ENCODE measurements around the gene IMPA2. TPM values are rescaled to one million over a fixed set of nuclear protein-coding genes. Genes with fewer than 3 reads are reported as not detected.
"Not testable (repeated sequence)": the region's sequence is repeated elsewhere in the genome, so short reads cannot be mapped to it uniquely, and the experiment has no call there.

Gene IMPA2
- total RNA-seq, 1 experiment from 2014 or later, result 113 TPM

DNA sequence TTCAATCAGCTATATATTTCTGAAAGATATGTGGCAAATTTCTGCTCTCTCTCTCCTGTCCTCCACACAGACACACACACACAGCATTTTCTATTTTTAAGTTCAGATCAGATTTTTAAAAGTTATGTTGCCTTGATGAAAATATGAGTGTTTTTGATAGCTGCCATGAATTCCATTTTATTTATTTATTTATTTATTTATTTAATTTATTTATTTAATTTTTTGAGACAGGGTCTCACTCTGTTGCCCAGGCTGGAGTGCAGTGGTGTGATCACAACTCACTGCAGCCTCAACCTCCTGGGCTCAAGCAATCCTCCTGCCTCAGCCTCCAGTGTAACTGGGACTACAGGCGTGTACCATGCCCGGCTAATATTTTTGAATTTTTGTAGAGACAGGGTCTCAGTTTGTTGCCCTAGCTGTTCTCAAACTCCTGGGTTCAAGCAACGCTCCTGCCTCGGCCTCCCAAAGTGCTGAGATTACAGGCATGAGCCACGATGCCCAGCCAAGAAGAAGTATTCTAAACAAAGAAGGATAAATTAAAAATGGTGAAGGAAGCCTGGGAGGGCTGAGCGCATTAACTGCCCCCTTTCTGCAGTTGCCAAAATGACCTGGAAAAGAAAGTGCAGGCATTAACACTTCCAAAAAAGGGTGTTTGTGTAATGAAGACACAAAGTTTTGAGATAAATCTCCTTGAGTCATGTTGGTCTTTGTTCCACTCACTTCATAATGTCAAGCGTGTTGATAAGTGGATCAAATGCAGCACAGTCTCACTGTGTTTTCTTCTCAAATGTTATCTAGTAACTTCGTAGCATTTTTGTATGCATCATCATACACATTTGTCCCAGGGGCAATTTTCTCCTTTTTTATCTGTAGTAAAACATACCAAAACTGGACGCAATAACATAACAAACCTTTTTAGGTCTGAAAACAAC, 11.1 kb upstream of the IMPA2 start (continued):
- TF ChIP-seq, protein P1, sequence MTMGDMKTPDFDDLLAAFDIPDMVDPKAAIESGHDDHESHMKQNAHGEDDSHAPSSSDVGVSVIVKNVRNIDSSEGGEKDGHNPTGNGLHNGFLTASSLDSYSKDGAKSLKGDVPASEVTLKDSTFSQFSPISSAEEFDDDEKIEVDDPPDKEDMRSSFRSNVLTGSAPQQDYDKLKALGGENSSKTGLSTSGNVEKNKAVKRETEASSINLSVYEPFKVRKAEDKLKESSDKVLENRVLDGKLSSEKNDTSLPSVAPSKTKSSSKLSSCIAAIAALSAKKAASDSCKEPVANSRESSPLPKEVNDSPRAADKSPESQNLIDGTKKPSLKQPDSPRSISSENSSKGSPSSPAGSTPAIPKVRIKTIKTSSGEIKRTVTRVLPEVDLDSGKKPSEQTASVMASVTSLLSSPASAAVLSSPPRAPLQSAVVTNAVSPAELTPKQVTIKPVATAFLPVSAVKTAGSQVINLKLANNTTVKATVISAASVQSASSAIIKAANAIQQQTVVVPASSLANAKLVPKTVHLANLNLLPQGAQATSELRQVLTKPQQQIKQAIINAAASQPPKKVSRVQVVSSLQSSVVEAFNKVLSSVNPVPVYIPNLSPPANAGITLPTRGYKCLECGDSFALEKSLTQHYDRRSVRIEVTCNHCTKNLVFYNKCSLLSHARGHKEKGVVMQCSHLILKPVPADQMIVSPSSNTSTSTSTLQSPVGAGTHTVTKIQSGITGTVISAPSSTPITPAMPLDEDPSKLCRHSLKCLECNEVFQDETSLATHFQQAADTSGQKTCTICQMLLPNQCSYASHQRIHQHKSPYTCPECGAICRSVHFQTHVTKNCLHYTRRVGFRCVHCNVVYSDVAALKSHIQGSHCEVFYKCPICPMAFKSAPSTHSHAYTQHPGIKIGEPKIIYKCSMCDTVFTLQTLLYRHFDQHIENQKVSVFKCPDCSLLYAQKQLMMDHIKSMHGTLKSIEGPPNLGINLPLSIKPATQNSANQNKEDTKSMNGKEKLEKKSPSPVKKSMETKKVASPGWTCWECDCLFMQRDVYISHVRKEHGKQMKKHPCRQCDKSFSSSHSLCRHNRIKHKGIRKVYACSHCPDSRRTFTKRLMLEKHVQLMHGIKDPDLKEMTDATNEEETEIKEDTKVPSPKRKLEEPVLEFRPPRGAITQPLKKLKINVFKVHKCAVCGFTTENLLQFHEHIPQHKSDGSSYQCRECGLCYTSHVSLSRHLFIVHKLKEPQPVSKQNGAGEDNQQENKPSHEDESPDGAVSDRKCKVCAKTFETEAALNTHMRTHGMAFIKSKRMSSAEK (CRISPR knock-in tag; IDR thresholded peaks at IDR 0.05; ENCODE audit: borderline replicate concordance), result no peak
- TF ChIP-seq CREB1 (CRISPR knock-in tag; IDR thresholded peaks at IDR 0.05) (no peak), SP1 (CRISPR knock-in tag; conservative IDR thresholded peaks at IDR 0.05) (no peak), ZNF263 (CRISPR knock-in tag; IDR thresholded peaks at IDR 0.05; ENCODE audit: low read depth) (no peak), ZNF121 (CRISPR knock-in tag; IDR thresholded peaks at IDR 0.05) (no peak), SMAD3 (CRISPR knock-in tag; IDR thresholded peaks at IDR 0.05; ENCODE audit: borderline replicate concordance) (no peak), FOXK1 (CRISPR knock-in tag; IDR thresholded peaks at IDR 0.05) (no peak), MYBL2 (CRISPR knock-in tag; IDR thresholded peaks at IDR 0.05) (no peak)
- TF ChIP-seq, protein P2, sequence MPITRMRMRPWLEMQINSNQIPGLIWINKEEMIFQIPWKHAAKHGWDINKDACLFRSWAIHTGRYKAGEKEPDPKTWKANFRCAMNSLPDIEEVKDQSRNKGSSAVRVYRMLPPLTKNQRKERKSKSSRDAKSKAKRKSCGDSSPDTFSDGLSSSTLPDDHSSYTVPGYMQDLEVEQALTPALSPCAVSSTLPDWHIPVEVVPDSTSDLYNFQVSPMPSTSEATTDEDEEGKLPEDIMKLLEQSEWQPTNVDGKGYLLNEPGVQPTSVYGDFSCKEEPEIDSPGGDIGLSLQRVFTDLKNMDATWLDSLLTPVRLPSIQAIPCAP (CRISPR knock-in tag; IDR thresholded peaks at IDR 0.05), result no peak
- TF ChIP-seq, protein P3, sequence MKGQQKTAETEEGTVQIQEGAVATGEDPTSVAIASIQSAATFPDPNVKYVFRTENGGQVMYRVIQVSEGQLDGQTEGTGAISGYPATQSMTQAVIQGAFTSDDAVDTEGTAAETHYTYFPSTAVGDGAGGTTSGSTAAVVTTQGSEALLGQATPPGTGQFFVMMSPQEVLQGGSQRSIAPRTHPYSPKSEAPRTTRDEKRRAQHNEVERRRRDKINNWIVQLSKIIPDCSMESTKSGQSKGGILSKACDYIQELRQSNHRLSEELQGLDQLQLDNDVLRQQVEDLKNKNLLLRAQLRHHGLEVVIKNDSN (CRISPR knock-in tag; IDR thresholded peaks at IDR 0.05), result no peak

DNA sequence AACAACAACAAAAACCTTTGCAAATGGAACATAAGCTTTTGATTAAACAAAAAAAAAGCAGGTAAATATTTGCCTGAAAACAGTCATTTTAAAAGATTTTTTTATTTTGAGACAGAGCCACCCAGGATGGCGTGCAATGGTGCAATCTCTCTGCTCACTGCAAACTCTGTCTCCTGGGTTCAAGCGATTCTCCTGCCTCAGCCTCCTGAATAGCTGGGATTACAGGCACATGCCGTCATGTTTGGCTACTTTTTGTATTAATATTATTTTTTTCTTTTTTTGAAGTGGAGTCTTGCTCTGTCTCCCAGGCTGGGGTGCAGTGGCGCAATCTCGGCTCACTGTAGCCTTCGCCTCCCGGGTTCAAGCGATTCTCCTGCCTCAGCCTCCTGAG, 10.5 kb upstream of the IMPA2 start:
- CTCF ChIA-PET, result interaction anchor here (1.5 kb wide), 1 partner anchor 10 kb away, joined by 6 read pairs; no protein-coding TSS in a partner anchor
- H3K4me1 Mint-ChIP-seq; H3K9me3 Mint-ChIP-seq; DNase-seq (ENCODE audit: low spot score); H3K27ac Mint-ChIP-seq; H3K36me3 Mint-ChIP-seq; ATAC-seq; POLR2A ChIA-PET; H3K4me3 Mint-ChIP-seq; H3K27me3 Mint-ChIP-seq (ENCODE audit: low read depth): not testable (repeated sequence)

DNA sequence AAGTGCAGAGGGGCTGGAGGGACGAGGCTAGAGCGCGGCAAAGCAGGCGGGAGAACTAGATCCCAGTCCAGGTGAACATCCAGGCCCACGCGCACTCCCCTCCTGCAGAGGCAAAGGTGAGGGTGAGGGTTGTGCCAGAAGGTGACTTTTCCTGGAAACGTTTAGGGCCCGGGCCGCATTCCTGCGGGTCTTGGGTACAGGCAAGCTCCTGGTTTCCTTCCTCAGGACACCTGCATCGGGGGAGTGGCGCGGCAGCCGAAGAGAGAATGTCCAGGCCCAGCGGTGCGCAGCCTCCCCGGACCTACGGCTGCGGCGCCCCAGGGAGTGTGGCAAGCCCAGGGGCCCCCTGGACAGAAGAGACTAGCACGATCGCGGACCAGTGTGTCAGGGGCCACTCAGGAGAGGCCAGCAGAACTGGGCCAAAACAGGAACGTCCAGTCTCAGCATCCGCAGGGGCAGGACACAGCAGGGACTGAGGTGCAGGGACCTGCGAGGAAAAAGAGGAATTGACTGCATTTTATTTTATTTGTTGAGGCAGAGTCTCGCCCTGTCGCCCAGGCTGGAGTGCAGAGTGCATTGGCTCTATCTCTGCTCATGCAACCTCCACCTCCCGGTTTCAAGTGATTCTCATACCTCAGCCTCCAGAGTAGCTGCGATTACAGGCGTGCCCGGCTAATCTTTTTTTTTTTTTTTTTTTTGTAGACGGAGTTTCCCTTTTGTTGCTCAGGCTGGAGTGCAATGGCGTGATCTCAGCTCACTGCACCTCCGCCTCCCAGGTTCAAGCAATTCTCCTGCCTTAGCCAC, 8.7 kb upstream of the IMPA2 start:
- Mint-ChIP-seq H3K4me3 (no peak overlapping the region), H3K9me3 (no peaks in the 10 kb centered on the region), H3K27ac (no peak overlapping the region), H3K36me3 (no peaks in the 10 kb centered on the region), H3K4me1 (peaks cover 7% of the 10 kb centered on the region; the same call in 1 of the 2 replicates), H3K27me3 (ENCODE audit: low read depth) (no peaks in the 10 kb centered on the region)
- ChIA-PET CTCF (interaction anchor here (1.0 kb wide), 1 partner anchor 8 kb away, joined by 3 read pairs; no protein-coding TSS in a partner anchor), POLR2A (interaction anchor here (0.7 to 0.8 kb wide), 2 partner anchors 8 to 48 kb away, joined by 3 to 4 read pairs; partner anchors contain the start of gene IMPA2)
- TF ChIP-seq TP53 (CRISPR knock-in tag; IDR thresholded peaks at IDR 0.05), result no peak
- TF ChIP-seq ATF1 (CRISPR knock-in tag; IDR thresholded peaks at IDR 0.05), result no peak
- TF ChIP-seq, protein P3 (CRISPR knock-in tag; IDR thresholded peaks at IDR 0.05), result no peak
- no peak for DNase-seq (ENCODE audit: low spot score)
- no peak for ATAC-seq

Measured in WTC11 (cell line).